CD14-positive monocyte (primary cell): ENCODE results near the gene GASK1B. TPM values are rescaled to one million over a fixed set of nuclear protein-coding genes. Genes with fewer than 3 reads are reported as not detected.
A peak's percentile ranks its signal among the peaks of the same experiment; 100 is the strongest.

Experiments used
- DNase-seq, 3 donors: peaks; one replicate each; pipeline ENCODE4 v3.0.0-alpha.2; 2011 to 2022
- H2AFZ ChIP-seq: 2 replicates; pipeline ENCODE4 v1.6.0; 2012; ENCODE audit warnings: mild to moderate bottlenecking, low read depth, low read length, inconsistent platforms; ENCODE audit not compliant: insufficient read depth, poor library complexity, severe bottlenecking
- H3K27ac ChIP-seq, 2 donors: 1 replicate in 1 of 2; 2 replicates in 1 of 2; pipeline ENCODE4 v1.5.1; 2012 to 2013; ENCODE audit warnings: low read length in 2 of 2, control low read depth in 1 of 2, inconsistent platforms in 1 of 2, low read depth in 1 of 2, mild to moderate bottlenecking in 1 of 2
- H3K27me3 ChIP-seq, 2 donors: one replicate each; pipeline versions ENCODE4 v1.6.0 to v1.6.1; 2011 to 2013; ENCODE audit warnings: low read length in 2 of 2; ENCODE audit not compliant: control insufficient read depth in 2 of 2, insufficient read depth in 2 of 2
- H3K36me3 ChIP-seq, 2 donors: replicated peaks in 1 of 2; 1 replicate in 1 of 2; 2 replicates in 1 of 2; pipeline versions ENCODE4 v1.5.1 to v1.6.1; 2012 to 2013; ENCODE audit warnings: low read length in 2 of 2, control low read depth in 1 of 2, inconsistent platforms in 1 of 2, mild to moderate bottlenecking in 1 of 2; ENCODE audit not compliant: insufficient read depth in 2 of 2, control insufficient read depth in 1 of 2
- H3K4me1 ChIP-seq, 2 donors: 1 replicate in 1 of 2; 2 replicates in 1 of 2; pipeline versions ENCODE4 v1.5.1 to v1.6.1; 2012 to 2013; ENCODE audit warnings: low read length in 2 of 2, control low read depth in 1 of 2, inconsistent platforms in 1 of 2, mild to moderate bottlenecking in 1 of 2, moderate library complexity in 1 of 2; ENCODE audit not compliant: insufficient read depth in 2 of 2, control insufficient read depth in 1 of 2
- H3K4me2 ChIP-seq: replicated peaks from 2 replicates; pipeline ENCODE3; 2012; ENCODE audit warnings: low read length, moderate library complexity, mild to moderate bottlenecking; ENCODE audit not compliant: poor library complexity, severe bottlenecking; ENCODE audit errors: extremely low read depth
- H3K4me3 ChIP-seq, 3 experiments: fragments of 200-600 bp in 1 of 3; sonication (generic) in 1 of 3; replicated peaks in 1 of 3; 1 replicate in 2 of 3; 2 replicates in 1 of 3; pipeline ENCODE4 v1.5.1; 2011 to 2013; ENCODE audit warnings: low read length in 3 of 3, mild to moderate bottlenecking in 3 of 3, control low read depth in 2 of 3, low read depth in 2 of 3, inconsistent platforms in 1 of 3, moderate library complexity in 1 of 3
- H3K79me2 ChIP-seq: 2 replicates; pipeline ENCODE4 v1.6.0; 2012; ENCODE audit warnings: mild to moderate bottlenecking, control low read depth, inconsistent platforms, low read length, moderate library complexity; ENCODE audit not compliant: insufficient read depth
- H3K9ac ChIP-seq: 2 replicates; pipeline ENCODE4 v1.6.0; 2017; ENCODE audit warnings: low read length, mild to moderate bottlenecking; ENCODE audit not compliant: insufficient read depth, poor library complexity, severe bottlenecking
- H3K9me3 ChIP-seq, 2 donors: replicated peaks in 1 of 2; 1 replicate in 1 of 2; 2 replicates in 1 of 2; pipeline versions ENCODE4 v1.5.1 to v1.6.1; 2012 to 2013; ENCODE audit warnings: low read length in 2 of 2, control low read depth in 1 of 2; ENCODE audit not compliant: control insufficient read depth in 1 of 2, insufficient read depth in 1 of 2
- H4K20me1 ChIP-seq: 2 replicates; pipeline ENCODE4 v1.6.0; 2012; ENCODE audit warnings: mild to moderate bottlenecking, low read length, control low read depth, moderate library complexity; ENCODE audit not compliant: insufficient read depth
- H3K27ac Mint-ChIP-seq, 7 donors: one replicate each; pipeline ENCODE4 v1.8.0; 2020; ENCODE audit warnings: mild to moderate bottlenecking in 7 of 7, mixed read lengths in 7 of 7, moderate library complexity in 6 of 7, inconsistent platforms in 2 of 7
- H3K27me3 Mint-ChIP-seq, 3 donors: one replicate each; pipeline ENCODE4 v1.8.0; 2021 to 2022; ENCODE audit warnings: low read depth in 3 of 3, mild to moderate bottlenecking in 3 of 3, mixed read lengths in 3 of 3, moderate library complexity in 3 of 3, inconsistent platforms in 1 of 3
- H3K36me3 Mint-ChIP-seq, 2 donors: one replicate each; pipeline ENCODE4 v1.8.0; 2020; ENCODE audit warnings: mixed read lengths in 2 of 2, inconsistent platforms in 1 of 2, mild to moderate bottlenecking in 1 of 2
- H3K4me1 Mint-ChIP-seq: one replicate; pipeline ENCODE4 v1.8.0; 2020; ENCODE audit warnings: mild to moderate bottlenecking, mixed read lengths
- H3K4me3 Mint-ChIP-seq, 2 donors: one replicate each; pipeline ENCODE4 v1.8.0; 2020; ENCODE audit warnings: mild to moderate bottlenecking in 2 of 2, mixed read lengths in 2 of 2, moderate library complexity in 1 of 2
- H3K9me3 Mint-ChIP-seq, 7 donors: one replicate each; pipeline ENCODE4 v1.8.0; 2020 to 2022; ENCODE audit warnings: mixed read lengths in 7 of 7, mild to moderate bottlenecking in 6 of 7, moderate library complexity in 6 of 7, inconsistent platforms in 2 of 7
- WGBS: methylation state at CpG from one replicate; pipeline ENCODE4 v1.1.5; 2013; ENCODE audit warnings: missing lambda C conversion rate; ENCODE audit not compliant: insufficient coverage; 5-methylcytosine and 5-hydroxymethylcytosine counted together
- intact Hi-C, 2 donors: fragments of 100-400 bp; cut with micrococcal nuclease; formaldehyde crosslinking; loops; one replicate each; pipeline versions ENCODE4 v1.15.0 to v1.15.1; 2023
- polyA plus RNA-seq, 3 donors: library from polyadenylated mRNA; depleted of rRNA in 1 of 3; unstranded in 2 of 3; stranded (reverse) in 1 of 3; fragments of 300-500 nt in 2 of 3; fragments of >200 nt in 1 of 3; fragmentation: Illumina TruSeq in 2 of 3; gene quantifications; 1 replicate in 2 of 3; 2 replicates in 1 of 3; pipeline ENCODE4 v1.2.3, GENCODE V29; 2012 to 2021
- TF ChIP-seq, protein P1 (sequence below): fragments of 200-600 bp; IDR thresholded peaks from one replicate; pipeline ENCODE4 v1.8.0; 2022; ENCODE audit warnings: antibody characterized with exemption, mild to moderate bottlenecking

The GASK1B gene
- polyA plus RNA-seq, 3 donors: 34.4 to 106 (median 82.2) TPM

DNA sequence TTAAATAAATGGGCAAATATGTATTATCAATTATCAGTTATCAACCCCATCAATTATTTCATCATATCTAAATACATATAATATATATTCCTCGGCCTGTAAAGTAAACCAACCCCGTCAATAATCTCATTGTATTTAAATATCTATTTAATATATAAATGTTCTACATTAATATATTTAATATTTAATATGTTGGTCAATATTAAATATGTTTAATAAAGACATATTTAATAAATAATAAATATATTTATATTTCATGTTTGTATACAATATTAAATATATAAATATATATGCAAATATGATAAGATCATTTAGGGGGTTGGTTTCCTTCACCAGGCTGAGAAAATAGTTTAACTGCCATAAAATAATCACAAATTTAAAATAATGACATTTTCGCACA lies 31.1 kb upstream of the GASK1B start:
- H4K20me1 ChIP-seq: no peaks in the 10 kb centered on the region
- Mint-ChIP-seq H3K4me3 (no peak overlapping the region), H3K27me3 (peaks cover 1 to 2% (median 2%) of the 10 kb centered on the region in 3 donors), H3K9me3 (peaks cover 0 to 7% (median 0%) of the 10 kb centered on the region in 7 donors), H3K36me3 (peaks cover 51 to 68% of the 10 kb centered on the region in 2 donors), H3K4me1 (peaks cover 26% of the 10 kb centered on the region), H3K27ac (no peak overlapping the region)
- no peaks in the 10 kb centered on the region for H3K9me3 ChIP-seq
- no peak for DNase-seq
- intact Hi-C loops: no loop called here
- H3K9ac ChIP-seq: no peak overlapping the region
- TF ChIP-seq, protein P1, sequence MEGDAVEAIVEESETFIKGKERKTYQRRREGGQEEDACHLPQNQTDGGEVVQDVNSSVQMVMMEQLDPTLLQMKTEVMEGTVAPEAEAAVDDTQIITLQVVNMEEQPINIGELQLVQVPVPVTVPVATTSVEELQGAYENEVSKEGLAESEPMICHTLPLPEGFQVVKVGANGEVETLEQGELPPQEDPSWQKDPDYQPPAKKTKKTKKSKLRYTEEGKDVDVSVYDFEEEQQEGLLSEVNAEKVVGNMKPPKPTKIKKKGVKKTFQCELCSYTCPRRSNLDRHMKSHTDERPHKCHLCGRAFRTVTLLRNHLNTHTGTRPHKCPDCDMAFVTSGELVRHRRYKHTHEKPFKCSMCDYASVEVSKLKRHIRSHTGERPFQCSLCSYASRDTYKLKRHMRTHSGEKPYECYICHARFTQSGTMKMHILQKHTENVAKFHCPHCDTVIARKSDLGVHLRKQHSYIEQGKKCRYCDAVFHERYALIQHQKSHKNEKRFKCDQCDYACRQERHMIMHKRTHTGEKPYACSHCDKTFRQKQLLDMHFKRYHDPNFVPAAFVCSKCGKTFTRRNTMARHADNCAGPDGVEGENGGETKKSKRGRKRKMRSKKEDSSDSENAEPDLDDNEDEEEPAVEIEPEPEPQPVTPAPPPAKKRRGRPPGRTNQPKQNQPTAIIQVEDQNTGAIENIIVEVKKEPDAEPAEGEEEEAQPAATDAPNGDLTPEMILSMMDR: no peak
- H2AFZ ChIP-seq: no peak overlapping the region
- H3K27me3 ChIP-seq: no peaks in the 10 kb centered on the region
- H3K4me1 ChIP-seq: peaks cover 24 to 32% of the 10 kb centered on the region in 2 donors
- H3K79me2 ChIP-seq: no peaks in the 10 kb centered on the region
- H3K27ac ChIP-seq: no peak overlapping the region
- no CpG with 5 or more reads among the region's 3 CpGs for WGBS
- H3K4me3 ChIP-seq: no peak overlapping the region
- H3K36me3 ChIP-seq: peaks cover 12 to 64% of the 10 kb centered on the region in 2 donors
- no peak overlapping the region for H3K4me2 ChIP-seq

DNA sequence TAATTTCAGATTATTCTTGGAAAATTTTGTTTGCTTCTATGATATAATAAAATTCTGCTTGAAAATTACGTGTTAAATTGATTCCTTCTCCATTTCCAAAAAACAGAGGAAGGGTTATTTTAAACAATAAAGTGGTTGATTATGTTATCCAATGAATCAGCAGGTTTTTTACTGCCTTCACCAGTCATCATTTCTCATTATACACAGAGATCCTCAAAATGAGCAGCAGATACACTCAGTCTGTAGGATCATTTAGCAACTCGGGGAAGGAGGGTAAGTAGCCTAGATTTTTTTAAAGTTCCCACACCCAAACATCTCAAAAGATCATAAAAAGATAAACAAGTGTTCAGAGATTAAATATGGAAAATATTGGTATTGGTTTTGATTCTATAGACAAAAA lies 30.6 kb upstream of the GASK1B start:
- H2AFZ ChIP-seq: no peak overlapping the region
- Mint-ChIP-seq H3K4me3 (no peak overlapping the region), H3K9me3 (peaks cover 0 to 7% (median 0%) of the 10 kb centered on the region in 7 donors), H3K27me3 (peaks cover 1 to 2% (median 2%) of the 10 kb centered on the region in 3 donors), H3K4me1 (peaks cover 24% of the 10 kb centered on the region), H3K27ac (peak overlapping the region in 4 of 7 donors; percentile 16 to 75 (median 58)), H3K36me3 (peaks cover 56 to 73% of the 10 kb centered on the region in 2 donors)
- no peaks in the 10 kb centered on the region for H3K9me3 ChIP-seq
- H3K4me1 ChIP-seq: peaks cover 19 to 27% of the 10 kb centered on the region in 2 donors
- H4K20me1 ChIP-seq: no peaks in the 10 kb centered on the region
- H3K27ac ChIP-seq: no peak overlapping the region
- no peak overlapping the region for H3K4me3 ChIP-seq
- no peaks in the 10 kb centered on the region for H3K27me3 ChIP-seq
- peaks cover 15 to 69% of the 10 kb centered on the region in 2 donors for H3K36me3 ChIP-seq
- H3K79me2 ChIP-seq: no peaks in the 10 kb centered on the region
- no CpG with 5 or more reads among the region's 2 CpGs for WGBS
- TF ChIP-seq, protein P1: no peak
- H3K9ac ChIP-seq: no peak overlapping the region
- peak in 2 of 3 donors; percentile 19 to 29 for DNase-seq
- H3K4me2 ChIP-seq: no peak overlapping the region
- intact Hi-C loops: no loop called here
